Smooth muscle cell (in vitro differentiated cells): ENCODE measurements around the gene RARS2. TPM values are rescaled to one million over a fixed set of nuclear protein-coding genes. Genes with fewer than 3 reads are reported as not detected.

ENCODE experiments used
- DNase-seq: peaks from one replicate; lab custom pipeline; 2025; ENCODE audit not compliant: unreplicated experiment; lab: John Stamatoyannopoulos, UW
- H2AFZ ChIP-seq: fragments of 200-600 bp; sonication (generic); 2 replicates; pipeline ENCODE4 v1.6.0; 2016; ENCODE audit warnings: antibody characterized with exemption, low read depth, mild to moderate bottlenecking
- H3F3A ChIP-seq: fragments of 200-600 bp; sonication (generic); 2 replicates; pipeline ENCODE4 v1.6.0; 2017; ENCODE audit warnings: antibody characterized with exemption, low read depth
- H3K27ac ChIP-seq: fragments of 200-600 bp; sonication (generic); 2 replicates; pipeline ENCODE4 v1.5.1; 2016; ENCODE audit warnings: low read depth, mild to moderate bottlenecking
- H3K27me3 ChIP-seq: fragments of 200-600 bp; sonication (generic); 2 replicates; pipeline ENCODE4 v1.6.1; 2016; ENCODE audit warnings: low read depth, mild to moderate bottlenecking
- H3K36me3 ChIP-seq: fragments of 200-600 bp; sonication (generic); 2 replicates; pipeline ENCODE4 v1.5.1; 2016; ENCODE audit warnings: low read depth
- H3K4me1 ChIP-seq: fragments of 200-600 bp; sonication (generic); 2 replicates; pipeline ENCODE4 v1.5.1; 2016; ENCODE audit warnings: low read depth
- H3K4me2 ChIP-seq: fragments of 200-600 bp; sonication (generic); 2 replicates; pipeline ENCODE4 v1.6.0; 2016; ENCODE audit warnings: mild to moderate bottlenecking
- H3K4me3 ChIP-seq: fragments of 200-600 bp; sonication (generic); 2 replicates; pipeline ENCODE4 v1.5.1; 2016; ENCODE audit warnings: mild to moderate bottlenecking
- H3K79me2 ChIP-seq: fragments of 200-600 bp; sonication (generic); 2 replicates; pipeline ENCODE4 v1.6.0; 2016; ENCODE audit warnings: low read depth, mild to moderate bottlenecking
- H3K9ac ChIP-seq: fragments of 200-600 bp; sonication (generic); 2 replicates; pipeline ENCODE4 v1.6.0; 2016; ENCODE audit warnings: low read depth
- H3K9me3 ChIP-seq: fragments of 200-600 bp; sonication (generic); replicated peaks from 2 replicates; pipeline ENCODE4 v1.5.1; 2016; ENCODE audit warnings: low read depth
- H4K20me1 ChIP-seq: fragments of 200-600 bp; sonication (generic); 2 replicates; pipeline ENCODE4 v1.6.0; 2016; ENCODE audit warnings: low read depth
- CTCF ChIP-seq: fragments of 200-600 bp; sonication (generic); IDR thresholded peaks from 2 replicates; pipeline ENCODE4 v1.5.1; 2017; ENCODE audit warnings: borderline replicate concordance, mild to moderate bottlenecking, antibody characterized with exemption; ENCODE audit not compliant: insufficient read depth, poor library complexity, severe bottlenecking
- WGBS: methylation state at CpG from one replicate; pipeline ENCODE4 v1.1.7; 2016; ENCODE audit warnings: low lambda C conversion rate; 5-methylcytosine and 5-hydroxymethylcytosine counted together
- polyA plus RNA-seq: library from polyadenylated mRNA; unstranded; fragments of >200 nt; fragmentation: Nextera tagmentation; extraction: Ambion mirVana; gene quantifications from 2 replicates; pipeline ENCODE4 v1.2.1, GENCODE V29; 2016
- total RNA-seq: library from RNA; depleted of rRNA; stranded (reverse); fragments of >200 nt; gene quantifications from 2 replicates; pipeline ENCODE4 v1.2.3, GENCODE V29; 2014

The RARS2 gene
- total and polyA plus RNA-seq, 2 experiments from 2014 or later: 51.0 to 68.9 TPM

DNA sequence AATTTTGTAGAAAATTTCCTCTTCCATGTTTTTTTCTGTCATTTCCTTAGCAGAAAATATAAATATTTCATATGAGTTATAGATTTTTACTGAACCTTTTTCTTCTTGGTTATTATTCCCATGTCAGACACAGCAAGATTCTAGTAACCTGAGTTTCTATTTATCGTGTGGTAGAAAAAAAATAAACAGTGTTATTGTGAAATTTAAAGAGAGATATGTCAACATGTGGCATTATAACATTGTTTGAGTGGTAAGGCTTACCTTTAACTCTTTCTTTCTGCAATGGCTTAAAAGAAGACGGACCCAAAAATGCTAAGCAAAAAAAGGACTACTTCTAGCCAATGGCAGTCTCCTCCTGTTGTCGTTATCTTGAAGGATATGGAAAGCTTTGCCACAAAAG is 19.0 kb upstream of the RARS2 start:
- Histone ChIP-seq H4K20me1 (no peaks in the 10 kb centered on the region), H3K4me1 (no peaks in the 10 kb centered on the region), H3F3A (no peaks in the 10 kb centered on the region), H3K36me3 (peaks cover 12% of the 10 kb centered on the region), H2AFZ (no peak overlapping the region), H3K4me2 (no peak overlapping the region), H3K9ac (no peak overlapping the region), H3K79me2 (no peaks in the 10 kb centered on the region), H3K4me3 (no peak overlapping the region), H3K9me3 (no peaks in the 10 kb centered on the region), H3K27me3 (no peaks in the 10 kb centered on the region), H3K27ac (no peak overlapping the region)
- no peak for TF ChIP-seq CTCF
- 97% methylated on average over 3 of the region's 3 CpGs for WGBS
- DNase-seq: no peak

DNA sequence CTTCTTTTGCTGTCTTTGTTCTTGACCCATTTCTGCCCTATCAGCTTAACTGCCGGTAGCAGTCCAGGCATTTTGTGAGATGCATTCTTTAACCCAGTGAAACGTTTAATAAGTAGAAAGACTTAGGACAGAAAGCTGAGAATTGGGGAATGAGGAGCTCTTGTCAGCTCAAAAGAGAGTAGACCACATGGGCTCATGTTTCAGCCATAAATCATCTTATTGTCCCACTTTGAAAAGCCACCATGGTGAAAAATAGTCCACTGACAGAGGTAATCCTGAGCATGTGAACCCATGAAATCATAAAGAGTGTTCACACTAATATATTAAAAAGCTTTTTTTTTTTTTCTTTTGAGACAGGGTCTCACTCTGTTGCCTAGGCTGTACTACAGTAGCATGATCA is 16.4 kb upstream of the RARS2 start:
- Histone ChIP-seq H3K4me2 (no peak overlapping the region), H3K9me3 (no peaks in the 10 kb centered on the region), H3F3A (no peaks in the 10 kb centered on the region), H3K79me2 (no peaks in the 10 kb centered on the region), H3K27me3 (no peaks in the 10 kb centered on the region), H3K9ac (no peak overlapping the region), H3K27ac (no peak overlapping the region), H3K36me3 (no peaks in the 10 kb centered on the region), H3K4me1 (no peaks in the 10 kb centered on the region), H2AFZ (no peak overlapping the region), H3K4me3 (no peak overlapping the region), H4K20me1 (no peaks in the 10 kb centered on the region)
- TF ChIP-seq CTCF: no peak
- WGBS: 77% methylated on average over 2 of the region's 2 CpGs
- no peak for DNase-seq

DNA sequence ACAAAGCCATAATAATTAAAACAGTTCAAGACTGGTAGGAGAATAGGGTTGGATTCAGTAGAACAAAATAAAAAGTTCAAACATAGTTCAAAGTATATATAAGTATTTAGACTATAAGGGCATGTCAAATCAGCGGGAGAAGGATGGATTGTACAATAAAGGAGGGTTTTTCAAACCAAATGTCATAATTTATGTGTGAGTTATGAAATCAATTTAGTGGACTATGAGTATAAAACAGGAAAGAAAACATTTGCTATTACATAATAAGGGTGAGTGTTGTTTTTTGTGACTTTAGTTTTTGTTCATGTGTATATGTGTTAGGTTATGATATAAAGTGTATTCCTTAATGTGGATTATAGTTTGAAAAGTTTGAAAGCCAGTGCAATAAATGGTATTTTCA is 10.8 kb upstream of the RARS2 start:
- TF ChIP-seq CTCF: no peak
- DNase-seq: no peak
- 100% methylated on average over 1 of the region's 1 CpG for WGBS

DNA sequence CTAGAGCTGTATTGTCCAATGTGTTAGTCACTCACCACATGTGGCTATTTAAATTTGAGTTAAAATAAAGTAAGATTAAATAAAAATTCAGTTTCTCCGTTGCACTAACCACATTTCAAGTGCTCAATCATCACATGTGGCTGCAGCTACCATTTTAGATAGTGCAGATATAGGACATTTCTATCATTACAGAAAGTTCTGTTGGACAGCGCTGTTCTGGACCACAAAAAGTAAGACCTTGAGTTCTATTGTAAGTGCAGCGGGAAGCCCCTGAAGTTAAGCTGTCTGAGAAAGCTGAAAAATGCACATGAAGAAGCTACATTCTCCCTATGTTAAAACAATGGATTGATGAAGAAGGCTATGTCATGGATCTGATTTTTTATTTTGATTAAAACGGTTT is 1.2 kb upstream of the RARS2 start:
- H4K20me1 ChIP-seq: peaks cover 32% of the 10 kb centered on the region
- no peaks in the 10 kb centered on the region for H3K36me3 ChIP-seq
- H3K4me2 ChIP-seq: peak overlapping the region; percentile 96
- H3K9me3 ChIP-seq: no peaks in the 10 kb centered on the region
- peaks cover 72% of the 10 kb centered on the region for H3K79me2 ChIP-seq
- no peak for TF ChIP-seq CTCF
- peak overlapping the region; percentile 82 for H3K9ac ChIP-seq
- no peaks in the 10 kb centered on the region for H3K27me3 ChIP-seq
- H3F3A ChIP-seq: no peaks in the 10 kb centered on the region
- 67% methylated on average over 4 of the region's 4 CpGs for WGBS
- H2AFZ ChIP-seq: no peak overlapping the region
- H3K4me1 ChIP-seq: peaks cover 17% of the 10 kb centered on the region
- peak overlapping the region; percentile 90 for H3K4me3 ChIP-seq
- DNase-seq: no peak
- no peak overlapping the region for H3K27ac ChIP-seq

More for the DNA sequence above, 10.8 kb upstream of the RARS2 start:
- no peak overlapping the region for H3K9ac ChIP-seq
- no peaks in the 10 kb centered on the region for H3K27me3 ChIP-seq
- H4K20me1 ChIP-seq: no peaks in the 10 kb centered on the region
- no peak overlapping the region for H3K27ac ChIP-seq
- H3K9me3 ChIP-seq: no peaks in the 10 kb centered on the region
- H3F3A ChIP-seq: no peaks in the 10 kb centered on the region
- H3K36me3 ChIP-seq: no peaks in the 10 kb centered on the region
- no peaks in the 10 kb centered on the region for H3K79me2 ChIP-seq
- H2AFZ ChIP-seq: no peak overlapping the region
- H3K4me1 ChIP-seq: no peaks in the 10 kb centered on the region
- H3K4me2 ChIP-seq: no peak overlapping the region
- no peak overlapping the region for H3K4me3 ChIP-seq
